HepG2 (cell line): ENCODE results near the gene SVOP. TPM values are rescaled to one million over a fixed set of nuclear protein-coding genes. Genes with fewer than 3 reads are reported as not detected.

ENCODE experiments used
- ATAC-seq: fragments of 200-7000 bp; cut with Tn5 transposase; 3 replicates; pipeline ENCODE4 v1.9.1; 2020; ENCODE audit warnings: mild to moderate bottlenecking, moderate library complexity
- BruUV-seq: library from RNA; stranded (reverse); fragments of 400-500 nt; replicated peaks from 2 replicates; lab custom pipeline; 2021; lab: Mats Ljungman, UMichigan
- CTCF ChIA-PET: fragments of 300-600 bp; formaldehyde crosslinking; extraction: SDS; loops from one replicate; lab custom pipeline; 2021; ENCODE audit warnings: low total read pairs, inconsistent platforms, low intra/inter-chr PET ratio; lab: Yijun Ruan, JAX
- POLR2A ChIA-PET: fragments of 350-600 bp; sonication (Branson Sonifier 250); formaldehyde crosslinking; loops from one replicate; lab custom pipeline; 2020; ENCODE audit warnings: antibody characterized with exemption, inconsistent platforms; lab: Yijun Ruan, JAX
- DNase-seq: peaks from one replicate; pipeline ENCODE4 v3.0.0-alpha.2; 2015; ENCODE audit warnings: low spot score
- FAIRE-seq: peaks from 3 replicates; lab custom pipeline; 2011; peaks lifted over from hg19 to GRCh38; lab: Jason Lieb, UNC
- H2AFZ ChIP-seq: one replicate; pipeline ENCODE4 v1.6.1; 2011; ENCODE audit warnings: low read length, inconsistent platforms
- H3K27ac ChIP-seq: fragments of 300-600 bp; 3 replicates; pipeline ENCODE4 v1.8.0; 2011; ENCODE audit warnings: mixed run types, mild to moderate bottlenecking, mixed read lengths, low read length, inconsistent platforms; ENCODE audit not compliant: insufficient read depth; ENCODE audit errors: extremely low read length
- H3K27me3 ChIP-seq, 2 experiments: fragments of 200-600 bp in 1 of 2; 2 replicates in 1 of 2; 3 replicates in 1 of 2; pipeline versions ENCODE4 v1.6.0 to v1.8.0; 2011; ENCODE audit warnings: low read length in 2 of 2, mild to moderate bottlenecking in 2 of 2, moderate library complexity in 2 of 2, inconsistent platforms in 1 of 2; ENCODE audit not compliant: insufficient read depth in 2 of 2, control insufficient read depth in 1 of 2
- H3K36me3 ChIP-seq, 2 experiments: fragments of 200-600 bp in 1 of 2; replicated peaks in 1 of 2; 2 replicates in 1 of 2; 3 replicates in 1 of 2; pipeline versions ENCODE4 v1.5.1 to v1.8.0; 2011; ENCODE audit warnings: low read length in 2 of 2, inconsistent platforms in 1 of 2; ENCODE audit not compliant: insufficient read depth in 2 of 2, control insufficient read depth in 1 of 2
- H3K4me1 ChIP-seq: 2 replicates; pipeline ENCODE4 v1.5.1; 2012; ENCODE audit warnings: low read length, inconsistent platforms; ENCODE audit not compliant: insufficient read depth
- H3K4me2 ChIP-seq: 2 replicates; pipeline ENCODE4 v1.6.0; 2011; ENCODE audit warnings: low read depth, low read length, inconsistent platforms
- H3K4me3 ChIP-seq, 3 experiments: fragments of 200-600 bp in 1 of 3; sonication (generic), shearing (Covaris generic) in 1 of 3; replicated peaks in 1 of 3; 2 replicates each; pipeline ENCODE4 v1.5.1; 2011 to 2016; ENCODE audit warnings: low read length in 3 of 3, inconsistent platforms in 2 of 3, low read depth in 2 of 3, mild to moderate bottlenecking in 2 of 3, control low read depth in 1 of 3, mixed read lengths in 1 of 3; ENCODE audit not compliant: insufficient read depth in 1 of 3
- H3K79me2 ChIP-seq: one replicate; pipeline ENCODE4 v1.6.1; 2011; ENCODE audit warnings: low read length, inconsistent platforms; ENCODE audit not compliant: insufficient read depth
- H3K9ac ChIP-seq: 2 replicates; pipeline ENCODE4 v1.6.0; 2011; ENCODE audit warnings: mild to moderate bottlenecking, low read depth, low read length, inconsistent platforms; ENCODE audit not compliant: insufficient read depth
- H3K9me3 ChIP-seq: 2 replicates; pipeline ENCODE4 v1.5.1; 2012; ENCODE audit warnings: mild to moderate bottlenecking, low read length
- H4K20me1 ChIP-seq: 2 replicates; pipeline ENCODE4 v1.6.0; 2011; ENCODE audit warnings: inconsistent platforms, mild to moderate bottlenecking, low read length, moderate library complexity; ENCODE audit not compliant: insufficient read depth
- LCORL ChIP-seq, 2 experiments: fragments of 450-650 bp in 1 of 2; sonication (generic) in 1 of 2; formaldehyde crosslinking in 1 of 2; IDR thresholded peaks; 2 replicates each; pipeline versions ENCODE4 v1.5.0 to v1.6.1; 2017 to 2020; ENCODE audit warnings: antibody characterized with exemption in 1 of 2, missing genetic modification reagents in 1 of 2
- NBN ChIP-seq: fragments of 450-650 bp; conservative IDR thresholded peaks from 2 replicates; pipeline ENCODE4 v1.6.1; 2017
- RXRB ChIP-seq: IDR thresholded peaks from 2 replicates; pipeline ENCODE4 v1.6.1; 2016; ENCODE audit warnings: borderline replicate concordance, missing genetic modification reagents, missing compliant biosample characterization
- ZNF160 ChIP-seq: sonication (generic); formaldehyde crosslinking; IDR thresholded peaks from 2 replicates; pipeline ENCODE4 v1.8.0; 2022; ENCODE audit warnings: mild to moderate bottlenecking, inconsistent platforms, missing genetic modification reagents
- ZNF441 ChIP-seq: sonication (generic); formaldehyde crosslinking; IDR thresholded peaks from 2 replicates; pipeline ENCODE4 v1.7.0; 2021; ENCODE audit warnings: missing genetic modification reagents, borderline replicate concordance
- ZNF512 ChIP-seq: sonication (generic); formaldehyde crosslinking; IDR thresholded peaks from 2 replicates; pipeline ENCODE4 v1.4.0; 2020; ENCODE audit warnings: mild to moderate bottlenecking, missing genetic modification reagents
- WGBS: methylation state at CpG from one replicate; pipeline ENCODE4 v1.1.6; 2017; ENCODE audit warnings: low lambda C conversion rate; 5-methylcytosine and 5-hydroxymethylcytosine counted together
- in situ Hi-C: cut with HindIII; loops from 2 replicates; pipeline ENCODE4 v1.10.0; 2017; ENCODE audit warnings: low pct_unique_long_range_greater_than_20kb; ENCODE audit not compliant: extremely low pct_ligation_motif_present
- intact Hi-C: fragments of 100-400 bp; cut with micrococcal nuclease; formaldehyde crosslinking; loops from one replicate; pipeline ENCODE4 v1.10.0; 2022; ENCODE audit not compliant: unreplicated experiment
- polyA plus RNA-seq, 8 experiments: library from polyadenylated mRNA; depleted of rRNA in 3 of 8; stranded (reverse) in 7 of 8; unstranded in 1 of 8; fragments of >200 nt; fragmentation: Illumina TruSeq in 4 of 8; extraction: Trizol in 4 of 8; gene quantifications; 2 replicates each; pipeline versions ENCODE4 v1.2.1 to v1.2.3, GENCODE V29; 2011 to 2016; ENCODE audit warnings: low read depth in 4 of 8, missing spikeins in 1 of 8, mixed read lengths in 1 of 8; ENCODE audit not compliant: insufficient read depth in 1 of 8
- total RNA-seq, 5 experiments: library from RNA; depleted of rRNA; stranded (reverse); fragments of >200 nt; fragmentation: Illumina TruSeq; extraction: Trizol; gene quantifications; 2 replicates each; pipeline ENCODE4 v1.2.3, GENCODE V29; 2016; ENCODE audit warnings: low read depth in 1 of 5
- TF ChIP-seq, protein P1 (sequence below): sonication (generic); formaldehyde crosslinking; IDR thresholded peaks from 2 replicates; pipeline ENCODE4 v1.5.0; 2020; ENCODE audit warnings: missing genetic modification reagents
- TF ChIP-seq, protein P2 (sequence below): sonication (generic); formaldehyde crosslinking; IDR thresholded peaks from 2 replicates; pipeline ENCODE4 v1.4.0; 2020; ENCODE audit warnings: missing genetic modification reagents, borderline replicate concordance

The SVOP gene
- total and polyA plus RNA-seq, 2 of the 13 experiments (the other 11 are each of a cell fraction or from before 2014, with no cell fraction given), result not detected

GRCh38 chr12:109036975-109037374, 16.1 kb upstream of the SVOP start:
- no peak overlapping the region for H3K9ac ChIP-seq
- FAIRE-seq (no peak), DNase-seq (no peak), ATAC-seq (no peak)
- H3K4me3 ChIP-seq, result no peak overlapping the region
- TF ChIP-seq NBN, result no peak
- TF ChIP-seq ZNF160 (CRISPR knock-in tag), result peak; percentile 95
- TF ChIP-seq RXRB, result no peak
- TF ChIP-seq ZNF512, result no peak
- TF ChIP-seq, protein P1, sequence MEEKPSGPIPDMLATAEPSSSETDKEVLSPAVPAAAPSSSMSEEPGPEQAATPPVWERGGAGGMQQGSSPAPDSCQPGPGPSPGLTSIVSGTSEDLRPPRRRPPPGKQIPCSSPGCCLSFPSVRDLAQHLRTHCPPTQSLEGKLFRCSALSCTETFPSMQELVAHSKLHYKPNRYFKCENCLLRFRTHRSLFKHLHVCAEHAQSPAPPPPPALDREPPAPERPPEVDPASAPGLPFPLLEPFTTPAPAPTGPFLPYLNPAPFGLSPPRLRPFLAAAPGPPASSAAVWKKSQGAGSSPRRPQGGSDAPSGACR (CRISPR knock-in tag), result no peak
- no peak for TF ChIP-seq ZNF441
- TF ChIP-seq, protein P2, sequence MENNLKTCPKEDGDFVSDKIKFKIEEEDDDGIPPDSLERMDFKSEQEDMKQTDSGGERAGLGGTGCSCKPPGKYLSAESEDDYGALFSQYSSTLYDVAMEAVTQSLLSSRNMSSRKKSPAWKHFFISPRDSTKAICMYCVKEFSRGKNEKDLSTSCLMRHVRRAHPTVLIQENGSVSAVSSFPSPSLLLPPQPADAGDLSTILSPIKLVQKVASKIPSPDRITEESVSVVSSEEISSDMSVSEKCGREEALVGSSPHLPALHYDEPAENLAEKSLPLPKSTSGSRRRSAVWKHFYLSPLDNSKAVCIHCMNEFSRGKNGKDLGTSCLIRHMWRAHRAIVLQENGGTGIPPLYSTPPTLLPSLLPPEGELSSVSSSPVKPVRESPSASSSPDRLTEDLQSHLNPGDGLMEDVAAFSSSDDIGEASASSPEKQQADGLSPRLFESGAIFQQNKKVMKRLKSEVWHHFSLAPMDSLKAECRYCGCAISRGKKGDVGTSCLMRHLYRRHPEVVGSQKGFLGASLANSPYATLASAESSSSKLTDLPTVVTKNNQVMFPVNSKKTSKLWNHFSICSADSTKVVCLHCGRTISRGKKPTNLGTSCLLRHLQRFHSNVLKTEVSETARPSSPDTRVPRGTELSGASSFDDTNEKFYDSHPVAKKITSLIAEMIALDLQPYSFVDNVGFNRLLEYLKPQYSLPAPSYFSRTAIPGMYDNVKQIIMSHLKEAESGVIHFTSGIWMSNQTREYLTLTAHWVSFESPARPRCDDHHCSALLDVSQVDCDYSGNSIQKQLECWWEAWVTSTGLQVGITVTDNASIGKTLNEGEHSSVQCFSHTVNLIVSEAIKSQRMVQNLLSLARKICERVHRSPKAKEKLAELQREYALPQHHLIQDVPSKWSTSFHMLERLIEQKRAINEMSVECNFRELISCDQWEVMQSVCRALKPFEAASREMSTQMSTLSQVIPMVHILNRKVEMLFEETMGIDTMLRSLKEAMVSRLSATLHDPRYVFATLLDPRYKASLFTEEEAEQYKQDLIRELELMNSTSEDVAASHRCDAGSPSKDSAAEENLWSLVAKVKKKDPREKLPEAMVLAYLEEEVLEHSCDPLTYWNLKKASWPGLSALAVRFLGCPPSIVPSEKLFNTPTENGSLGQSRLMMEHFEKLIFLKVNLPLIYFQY (CRISPR knock-in tag), result no peak
- TF ChIP-seq LCORL (IDR thresholded peaks at IDR 0.05), result no peak
- no peak for TF ChIP-seq LCORL (CRISPR knock-in tag; IDR thresholded peaks at IDR 0.05)
- no peaks in the 10 kb centered on the region; a peak in 1 of 5 replicates for H3K27me3 ChIP-seq
- H3K79me2 ChIP-seq, result no peaks in the 10 kb centered on the region
- H3K27ac ChIP-seq, result no peak overlapping the region
- no peaks in the 10 kb centered on the region for H3K36me3 ChIP-seq
- in situ Hi-C loops, result no loop called here
- intact Hi-C loops, result no loop called here
- ChIA-PET POLR2A (no interaction called here), CTCF (no interaction called here)
- no peak overlapping the region for H3K4me2 ChIP-seq
- BruUV-seq, result no TSS peak
- no peaks in the 10 kb centered on the region for H4K20me1 ChIP-seq
- H3K9me3 ChIP-seq, result peaks cover 4% of the 10 kb centered on the region; the same call in 1 of the 2 replicates
- no peaks in the 10 kb centered on the region for H3K4me1 ChIP-seq
- H2AFZ ChIP-seq, result no peak overlapping the region
- WGBS, result 0% methylated on average over 1 of the region's 1 CpG
